ENCODE measurements around the gene SCFD2. TPM values are rescaled to one million over a fixed set of nuclear protein-coding genes. Genes with fewer than 3 reads are reported as not detected.

The SCFD2 gene
- polyA plus RNA-seq, 1 of the 3 experiments (the other 2 are of a cell fraction): 14.1 TPM

- no peak overlapping the region for H3K27ac ChIP-seq (ENCODE audit: low read depth in 2 of 2, low read length in 1 of 2)
- POLR2A ChIA-PET: no interaction called here
- H3K9ac ChIP-seq: no peak overlapping the region
- CTCF ChIA-PET: no interaction called here
- no peaks in the 10 kb centered on the region for H3K36me3 ChIP-seq (replicated peaks in 1 of 2; ENCODE audit: control insufficient read depth in 1 of 2, insufficient read depth in 2 of 2, low read length in 1 of 2)
- no peak for DNase-seq
- no peak overlapping the region for H3K4me3 ChIP-seq (ENCODE audit: low read depth in 2 of 2, low read length in 1 of 2)
- H3K9me2 ChIP-seq: no peaks in the 10 kb centered on the region
- TF ChIP-seq FOXJ3 (CRISPR knock-in tag; IDR thresholded peaks at IDR 0.05) (no peak), ELF1 (IDR thresholded peaks at IDR 0.05) (no peak)
- H2AFZ ChIP-seq (ENCODE audit: low read depth): no peak overlapping the region
- peaks cover 0 to 7% of the 10 kb centered on the region in 2 experiments; a peak in 1 of 4 replicates for H3K4me1 ChIP-seq (ENCODE audit: control insufficient read depth in 1 of 2, insufficient read depth in 2 of 2, low read depth in 1 of 2, low read length in 1 of 2)
- H4K20me1 ChIP-seq (ENCODE audit: insufficient read depth): no peaks in the 10 kb centered on the region
- no peak overlapping the region for H3K4me2 ChIP-seq
- H3F3A ChIP-seq (replicated peaks; ENCODE audit: insufficient read depth): no peaks in the 10 kb centered on the region
- H3K79me2 ChIP-seq (ENCODE audit: insufficient read depth): no peaks in the 10 kb centered on the region
- no peaks in the 10 kb centered on the region for H3K27me3 ChIP-seq (ENCODE audit: insufficient read depth)
- H3K9me3 ChIP-seq: no peaks in the 10 kb centered on the region
- 92% methylated on average over 1 of the region's 1 CpG for WGBS (ENCODE audit: low lambda C conversion rate)
These were observed 426.5 kb downstream of the SCFD2 start for GRCh38 chr4:52939325-52939724.

GRCh38 chr4:52937829-52938228 lies 428.0 kb downstream of the SCFD2 start:
- no peak overlapping the region for H3K9ac ChIP-seq
- no peak overlapping the region for H3K27ac ChIP-seq (ENCODE audit: low read depth in 2 of 2, low read length in 1 of 2)
- CTCF ChIA-PET: interaction anchor here (1.8 kb wide), 1 partner anchor 26 kb away, joined by 4 read pairs; no protein-coding TSS in a partner anchor
- no peaks in the 10 kb centered on the region for H3F3A ChIP-seq (replicated peaks; ENCODE audit: insufficient read depth)
- H3K9me3 ChIP-seq: no peaks in the 10 kb centered on the region
- H3K4me3 ChIP-seq (ENCODE audit: low read depth in 2 of 2, low read length in 1 of 2): no peak overlapping the region
- H3K9me2 ChIP-seq: no peaks in the 10 kb centered on the region
- no peak overlapping the region for H2AFZ ChIP-seq (ENCODE audit: low read depth)
- no peaks in the 10 kb centered on the region for H4K20me1 ChIP-seq (ENCODE audit: insufficient read depth)
- H3K27me3 ChIP-seq (ENCODE audit: insufficient read depth): no peaks in the 10 kb centered on the region
- H3K79me2 ChIP-seq (ENCODE audit: insufficient read depth): no peaks in the 10 kb centered on the region
- H3K4me2 ChIP-seq: no peak overlapping the region
- TF ChIP-seq CHD2 (IDR thresholded peaks at IDR 0.05; ENCODE audit: low read length, partially characterized antibody): no peak
- no peak for TF ChIP-seq EP300 (IDR thresholded peaks at IDR 0.05; ENCODE audit: borderline replicate concordance in 1 of 2, low read depth in 1 of 2, low read length in 1 of 2)
- TF ChIP-seq IRF3 (IDR thresholded peaks at IDR 0.05; ENCODE audit: low read depth, low read length): no peak
- no peak for TF ChIP-seq MXI1 (IDR thresholded peaks at IDR 0.05; ENCODE audit: low read depth, low read length)
- no peak for TF ChIP-seq CTCF (IDR thresholded peaks at IDR 0.05)
- TF ChIP-seq RAD21 (IDR thresholded peaks at IDR 0.05; ENCODE audit: low read length): no peak
- no peak for TF ChIP-seq SIN3A (IDR thresholded peaks at IDR 0.05; ENCODE audit: borderline replicate concordance, low read depth, low read length)
- TF ChIP-seq TEAD4 (IDR thresholded peaks at IDR 0.05; ENCODE audit: borderline replicate concordance, insufficient read depth): no peak
- no peak for TF ChIP-seq MAX (IDR thresholded peaks at IDR 0.05; ENCODE audit: low read depth)
- no peak for TF ChIP-seq TAF1 (IDR thresholded peaks at IDR 0.05; ENCODE audit: borderline replicate concordance, low read depth, low read length)
- no peak for TF ChIP-seq NRF1 (IDR thresholded peaks at IDR 0.05; ENCODE audit: low read depth, low read length)
- TF ChIP-seq REST (IDR thresholded peaks at IDR 0.05; ENCODE audit: low read depth, low read length): no peak
- no peak for TF ChIP-seq EZH2phosphoT487 (IDR thresholded peaks at IDR 0.05; ENCODE audit: borderline replicate concordance, low read depth)
- DNase-seq: no peak
- peaks cover 5 to 8% of the 10 kb centered on the region in 2 experiments; a peak in 2 of 4 replicates for H3K4me1 ChIP-seq (ENCODE audit: control insufficient read depth in 1 of 2, insufficient read depth in 2 of 2, low read depth in 1 of 2, low read length in 1 of 2)
- POLR2A ChIA-PET: no interaction called here
- no peaks in the 10 kb centered on the region for H3K36me3 ChIP-seq (replicated peaks in 1 of 2; ENCODE audit: control insufficient read depth in 1 of 2, insufficient read depth in 2 of 2, low read length in 1 of 2)
- WGBS (ENCODE audit: low lambda C conversion rate): 91% methylated on average over 1 of the region's 1 CpG
